Glomerular visceral epithelial cell (primary cell): ENCODE results near the gene CCNJL.

Source experiments
- DNase-seq: peaks from one replicate; pipeline ENCODE4 v3.0.0-alpha.2; 2016; ENCODE audit errors: extremely low spot score

The CCNJL gene

GRCh38 chr5:160229190-160229742, 83.1 kb downstream of the CCNJL start, which contains the start of gene FABP6:
TSS of gene FABP6 (plus strand) at chr5:160229506. CDS start at chr5:160229558, 52 bp downstream.
- no peak for DNase-seq

- no peak for DNase-seq
Observed at GRCh38 chr5:160227012-160227411, 85.4 kb downstream of the CCNJL start.

- DNase-seq: no peak
Observed at GRCh38 chr5:160221082-160221481, 91.3 kb downstream of the CCNJL start.

- no peak for DNase-seq
Observed at GRCh38 chr5:160219356-160219755, 93.0 kb downstream of the CCNJL start.

GRCh38 chr5:160213537-160213936, 98.8 kb downstream of the CCNJL start:
- DNase-seq: no peak

- no peak for DNase-seq
Observed at GRCh38 chr5:160211352-160211751, 101.0 kb downstream of the CCNJL start.

- DNase-seq: no peak
Observed at GRCh38 chr5:160210606-160211005, 101.8 kb downstream of the CCNJL start.

GRCh38 chr5:160209917-160210316, 102.4 kb downstream of the CCNJL start:
- no peak for DNase-seq

GRCh38 chr5:160207061-160207460, 105.3 kb downstream of the CCNJL start:
- no peak for DNase-seq
